Endothelial cell of umbilical vein (primary cell): ENCODE measurements around the gene ASF1A. TPM values are rescaled to one million over a fixed set of nuclear protein-coding genes. Genes with fewer than 3 reads are reported as not detected.
A peak's percentile ranks its signal among the peaks of the same experiment; 100 is the strongest.

Experiments
- BruUV-seq: library from RNA; stranded (reverse); fragments of 400-500 nt; replicated peaks from 2 replicates; lab custom pipeline; 2021; lab: Mats Ljungman, UMichigan
- CTCF ChIA-PET: fragments of 300-600, 350-600 bp; sonication (Branson Sonifier 250); formaldehyde crosslinking; loops from one replicate; lab custom pipeline; 2021; ENCODE audit warnings: antibody characterized with exemption, inconsistent platforms; lab: Charles Lee
- POLR2A ChIA-PET: fragments of 300-600, 350-600 bp; sonication (Branson Sonifier 250); formaldehyde crosslinking; loops from one replicate; lab custom pipeline; 2021; ENCODE audit warnings: antibody characterized with exemption, inconsistent platforms; lab: Charles Lee
- DNase-seq: peaks from one replicate; pipeline ENCODE4 v3.0.0-alpha.2; 2011; ENCODE audit warnings: low read depth, low spot score
- FAIRE-seq: peaks from 2 replicates; lab custom pipeline; 2011; peaks lifted over from hg19 to GRCh38; lab: Jason Lieb, UNC
- H2AFZ ChIP-seq: 2 replicates; pipeline ENCODE4 v1.6.0; 2012; ENCODE audit warnings: low read depth, low read length, control low read depth, inconsistent platforms
- H3K27ac ChIP-seq: 2 replicates; pipeline ENCODE4 v1.5.1; 2011; ENCODE audit warnings: low read depth, mild to moderate bottlenecking, control low read depth, low read length, moderate library complexity; ENCODE audit not compliant: insufficient read depth
- H3K27me3 ChIP-seq, 2 experiments: 2 replicates each; pipeline versions ENCODE4 v1.6.0 to v1.6.1; 2011; ENCODE audit warnings: low read length in 2 of 2, mixed read lengths in 1 of 2; ENCODE audit not compliant: control insufficient read depth in 2 of 2, insufficient read depth in 2 of 2
- H3K36me3 ChIP-seq, 2 experiments: 2 replicates in 1 of 2; 3 replicates in 1 of 2; pipeline ENCODE4 v1.5.1; 2011; ENCODE audit warnings: low read length in 2 of 2, mild to moderate bottlenecking in 1 of 2, moderate library complexity in 1 of 2; ENCODE audit not compliant: control insufficient read depth in 2 of 2, insufficient read depth in 2 of 2; ENCODE audit errors: extremely low read depth in 1 of 2
- H3K4me1 ChIP-seq: 3 replicates; pipeline ENCODE4 v1.5.1; 2011; ENCODE audit warnings: mild to moderate bottlenecking, low read length; ENCODE audit not compliant: control insufficient read depth, insufficient read depth; ENCODE audit errors: extremely low read depth
- H3K4me2 ChIP-seq: 2 replicates; pipeline ENCODE4 v1.6.1; 2011; ENCODE audit warnings: low read length, control low read depth, mixed read lengths; ENCODE audit not compliant: insufficient read depth
- H3K4me3 ChIP-seq, 3 experiments: fragments of 200-600 bp in 1 of 3; sonication (generic), shearing (Covaris generic) in 1 of 3; replicated peaks in 1 of 3; 2 replicates each; pipeline ENCODE4 v1.5.1; 2011 to 2016; ENCODE audit warnings: control low read depth in 3 of 3, low read length in 3 of 3, mild to moderate bottlenecking in 2 of 3, inconsistent platforms in 1 of 3, low read depth in 1 of 3, moderate library complexity in 1 of 3; ENCODE audit not compliant: insufficient read depth in 1 of 3
- H3K79me2 ChIP-seq: 2 replicates; pipeline ENCODE4 v1.6.0; 2012; ENCODE audit warnings: low read length, inconsistent platforms; ENCODE audit not compliant: control insufficient read depth, insufficient read depth
- H3K9ac ChIP-seq: replicated peaks from 2 replicates; pipeline ENCODE3; 2011; ENCODE audit warnings: low read length, control low read depth; ENCODE audit not compliant: insufficient read depth; ENCODE audit errors: extremely low read depth
- H3K9me1 ChIP-seq: replicated peaks from 3 replicates; pipeline ENCODE4 v1.6.0; 2011; ENCODE audit warnings: mild to moderate bottlenecking, low read length; ENCODE audit not compliant: control insufficient read depth, insufficient read depth; ENCODE audit errors: extremely low read depth
- H3K9me3 ChIP-seq: replicated peaks from 2 replicates; pipeline ENCODE4 v1.5.1; 2012; ENCODE audit warnings: low read length, inconsistent platforms; ENCODE audit not compliant: control insufficient read depth, insufficient read depth
- H4K20me1 ChIP-seq: replicated peaks from 2 replicates; pipeline ENCODE3; 2011; ENCODE audit warnings: mild to moderate bottlenecking, low read length; ENCODE audit not compliant: control insufficient read depth, insufficient read depth; ENCODE audit errors: extremely low read depth
- CTCF ChIP-seq, 2 donors: IDR thresholded peaks; 1 replicate in 1 of 2; 2 replicates in 1 of 2; pipeline ENCODE4 v1.5.1; 2011; ENCODE audit warnings: low read length in 2 of 2, mild to moderate bottlenecking in 2 of 2, moderate library complexity in 2 of 2, control low read depth in 1 of 2, inconsistent platforms in 1 of 2, low read depth in 1 of 2; ENCODE audit not compliant: insufficient read depth in 1 of 2; ENCODE audit errors: extremely low read depth in 1 of 2
- EZH2 ChIP-seq: IDR thresholded peaks from 2 replicates; pipeline ENCODE4 v1.6.1; 2012; ENCODE audit warnings: borderline replicate concordance, low read depth, mild to moderate bottlenecking, moderate library complexity, low read length, inconsistent platforms; ENCODE audit not compliant: severe bottlenecking
- FOS ChIP-seq: IDR thresholded peaks from 2 replicates; pipeline ENCODE4 v1.6.1; 2011; ENCODE audit warnings: mild to moderate bottlenecking, low read length, moderate library complexity, borderline replicate concordance; ENCODE audit not compliant: insufficient read depth
- GATA2 ChIP-seq: IDR thresholded peaks from 2 replicates; pipeline ENCODE4 v1.7.0; 2011; ENCODE audit warnings: low read depth, mild to moderate bottlenecking, moderate library complexity, mixed read lengths, low read length; ENCODE audit not compliant: insufficient read length, insufficient read depth
- JUN ChIP-seq: IDR thresholded peaks from 2 replicates; pipeline ENCODE4 v1.6.1; 2011; ENCODE audit warnings: borderline replicate concordance, low read depth; ENCODE audit not compliant: insufficient read length, insufficient read depth
- MAX ChIP-seq: IDR thresholded peaks from 2 replicates; pipeline ENCODE4 v1.6.1; 2011; ENCODE audit not compliant: insufficient read depth, insufficient read length
- MYC ChIP-seq: IDR thresholded peaks from one replicate; pipeline ENCODE4 v1.6.1; 2011; ENCODE audit warnings: mild to moderate bottlenecking, low read depth, low read length
- POLR2A ChIP-seq: IDR thresholded peaks from 2 replicates; pipeline ENCODE4 v1.6.1; 2012; ENCODE audit warnings: low read depth, mild to moderate bottlenecking, control low read depth, low read length
- POLR2AphosphoS5 ChIP-seq: IDR thresholded peaks from 2 replicates; pipeline ENCODE4 v1.6.1; 2012; ENCODE audit warnings: low read depth, mild to moderate bottlenecking, control low read depth, low read length, moderate library complexity; ENCODE audit not compliant: insufficient read depth
- dilution Hi-C: fragments of 300-500 bp; cut with MboI; formaldehyde crosslinking; loops from one replicate; pipeline ENCODE4 v1.15.0; 2019; ENCODE audit warnings: low sequenced_read_pairs; ENCODE audit not compliant: extremely low pct_ligation_motif_present
- intact Hi-C: fragments of 100-400 bp; cut with micrococcal nuclease; formaldehyde crosslinking; loops from one replicate; pipeline ENCODE4 v1.10.0; 2022
- polyA plus RNA-seq, 4 experiments: library from polyadenylated mRNA; depleted of rRNA in 3 of 4; stranded (reverse) in 3 of 4; unstranded in 1 of 4; fragments of >200 nt; gene quantifications; 2 replicates each; pipeline versions ENCODE4 v1.2.1 to v1.2.3, GENCODE V29; 2011 to 2012; ENCODE audit warnings: missing spikeins in 1 of 4
- total RNA-seq: library from RNA; stranded (reverse); gene quantifications from 2 replicates; pipeline ENCODE4 v1.2.3, GENCODE V29; 2021

ASF1A gene
- total and polyA plus RNA-seq, 2 donors (not counting 3 experiments of a cell fraction or from before 2014, with no cell fraction given) = 17.6 to 38.4 TPM

- Histone ChIP-seq H3K4me2 (no peak overlapping the region), H3K4me1 (peaks cover 15% of the 10 kb centered on the region), H3K9me3 (no peaks in the 10 kb centered on the region), H3K9me1 (no peaks in the 10 kb centered on the region), H3K27me3 (no peaks in the 10 kb centered on the region), H3K9ac (no peak overlapping the region), H3K4me3 (no peak overlapping the region), H3K79me2 (peaks cover 38% of the 10 kb centered on the region), H3K36me3 (no peaks in the 10 kb centered on the region), H4K20me1 (no peaks in the 10 kb centered on the region), H3K27ac (no peak overlapping the region), H2AFZ (no peak overlapping the region)
- intact Hi-C loops = loop anchor here (10.0 kb wide), 1 partner anchor 1396 kb away; no protein-coding TSS in a partner anchor
- no peak for DNase-seq
- BruUV-seq = no TSS peak
- no peak for TF ChIP-seq GATA2
- TF ChIP-seq FOS = no peak
- no peak for TF ChIP-seq MYC
- TF ChIP-seq POLR2A = no peak
- dilution Hi-C loops = no loop called here
- POLR2A ChIA-PET = no interaction called here
- CTCF ChIA-PET = interaction anchor here (0.8 to 1.0 kb wide), 2 partner anchors 9 to 607 kb away, joined by 3 read pairs; no protein-coding TSS in a partner anchor
- no peak for FAIRE-seq
Observed at GRCh38 chr6:118890997-118891790, 2.8 kb upstream of the ASF1A start.

GRCh38 chr6:118892355-118892991 lies 1.5 kb upstream of the ASF1A start:
- H3K27me3 ChIP-seq = no peaks in the 10 kb centered on the region
- dilution Hi-C loops (no loop called here), intact Hi-C loops (loop anchor here (2.0 to 10.0 kb wide), 2 partner anchors 92 to 1398 kb away; no protein-coding TSS in a partner anchor)
- ChIA-PET POLR2A (no interaction called here), CTCF (interaction anchor here (1.3 to 1.9 kb wide), 4 partner anchors 9 to 218 kb away, joined by 4 to 9 read pairs (median 6); no protein-coding TSS in a partner anchor)
- DNase-seq (peak; percentile 52), FAIRE-seq (no peak)
- peak overlapping the region; percentile 98 for H3K4me2 ChIP-seq
- peak overlapping the region; percentile 94 for H3K9ac ChIP-seq
- no peaks in the 10 kb centered on the region for H3K9me1 ChIP-seq
- no peaks in the 10 kb centered on the region for H4K20me1 ChIP-seq
- H3K79me2 ChIP-seq = peaks cover 46% of the 10 kb centered on the region
- TF ChIP-seq POLR2A = no peak
- TF ChIP-seq JUN = no peak
- no peak for TF ChIP-seq CTCF (IDR thresholded peaks at IDR 0.05; ENCODE audit: extremely low read depth in 1 of 2, insufficient read depth in 1 of 2, low read depth in 1 of 2, low read length in 2 of 2)
- TF ChIP-seq MYC = no peak
- no peak for TF ChIP-seq GATA2
- TF ChIP-seq POLR2AphosphoS5 = no peak
- TF ChIP-seq EZH2 = no peak
- no peak for TF ChIP-seq MAX
- no peak for TF ChIP-seq FOS
- H3K4me1 ChIP-seq = peaks cover 18% of the 10 kb centered on the region
- H3K27ac ChIP-seq = peak overlapping the region; percentile 84
- H3K36me3 ChIP-seq = no peaks in the 10 kb centered on the region
- peak overlapping the region; percentile 41 to 75 (median 64) for H3K4me3 ChIP-seq
- BruUV-seq = no TSS peak
- no peaks in the 10 kb centered on the region for H3K9me3 ChIP-seq
- peak overlapping the region; percentile 12 for H2AFZ ChIP-seq
